Fibroblast of the aortic adventitia (primary cell): ENCODE results near the gene COL4A2. TPM values are rescaled to one million over a fixed set of nuclear protein-coding genes. Genes with fewer than 3 reads are reported as not detected.

ENCODE experiments used
- DNase-seq: peaks from one replicate; pipeline ENCODE4 v3.0.0-alpha.2; 2010; ENCODE audit warnings: low read depth
- H3K4me3 ChIP-seq: 2 replicates; pipeline ENCODE4 v1.5.1; 2011; ENCODE audit warnings: low read depth, mild to moderate bottlenecking, control low read depth, low read length, moderate library complexity
- total RNA-seq: library from RNA; depleted of rRNA; stranded (reverse); fragments of >200 nt; gene quantifications from 2 replicates; pipeline ENCODE4 v1.2.3, GENCODE V29; 2012; ENCODE audit warnings: low replicate concordance
- TF ChIP-seq, protein P1 (sequence below): IDR thresholded peaks from 2 replicates; pipeline ENCODE4 v1.5.1; 2011; ENCODE audit warnings: mild to moderate bottlenecking, low read length, control low read depth, inconsistent platforms; ENCODE audit not compliant: insufficient read depth

The COL4A2 gene
- total RNA-seq, 1 donor = 53.3 TPM

DNA sequence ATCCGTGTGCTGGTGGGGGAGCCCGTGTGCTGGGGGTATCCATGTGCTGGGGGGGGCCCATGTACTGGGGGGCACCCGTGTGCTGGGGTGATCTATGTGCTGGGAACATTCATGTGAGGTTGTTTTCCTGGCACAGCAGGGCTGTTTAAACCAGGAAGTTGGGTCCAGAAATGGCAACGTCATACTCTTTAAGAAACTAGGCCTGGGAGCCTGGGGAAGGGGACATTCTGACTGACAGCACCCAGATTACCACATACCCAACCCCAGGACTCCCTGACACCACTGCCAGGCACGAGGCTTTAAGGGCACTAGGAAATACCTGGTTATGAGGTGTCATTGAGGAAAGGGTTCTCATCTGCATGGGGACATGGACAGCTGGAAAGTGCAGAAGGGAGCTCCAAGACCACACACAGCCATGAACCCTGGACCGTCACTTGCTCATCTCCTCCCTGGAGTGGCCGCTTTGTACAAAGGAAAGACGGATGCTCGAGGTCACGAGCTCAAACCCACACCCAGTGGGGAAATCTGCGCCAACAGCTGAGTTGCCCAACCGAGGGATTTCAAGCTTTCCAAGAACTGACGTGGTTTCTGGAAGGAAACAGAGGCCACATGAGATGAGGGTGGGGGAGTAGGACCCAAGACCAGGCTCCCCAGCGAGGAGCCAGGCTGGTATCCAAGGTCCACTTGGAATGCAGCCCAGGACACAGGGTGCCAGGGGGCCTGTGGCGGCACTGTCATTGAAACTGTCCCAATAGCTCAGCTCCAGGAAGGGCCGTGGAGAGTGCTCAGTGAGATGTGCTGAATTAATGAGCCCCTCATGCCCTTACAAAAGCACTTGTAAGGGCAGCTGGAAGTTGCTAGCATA, 213.6 kb downstream of the COL4A2 start:
- peak; percentile 93 for DNase-seq
- TF ChIP-seq, protein P1, sequence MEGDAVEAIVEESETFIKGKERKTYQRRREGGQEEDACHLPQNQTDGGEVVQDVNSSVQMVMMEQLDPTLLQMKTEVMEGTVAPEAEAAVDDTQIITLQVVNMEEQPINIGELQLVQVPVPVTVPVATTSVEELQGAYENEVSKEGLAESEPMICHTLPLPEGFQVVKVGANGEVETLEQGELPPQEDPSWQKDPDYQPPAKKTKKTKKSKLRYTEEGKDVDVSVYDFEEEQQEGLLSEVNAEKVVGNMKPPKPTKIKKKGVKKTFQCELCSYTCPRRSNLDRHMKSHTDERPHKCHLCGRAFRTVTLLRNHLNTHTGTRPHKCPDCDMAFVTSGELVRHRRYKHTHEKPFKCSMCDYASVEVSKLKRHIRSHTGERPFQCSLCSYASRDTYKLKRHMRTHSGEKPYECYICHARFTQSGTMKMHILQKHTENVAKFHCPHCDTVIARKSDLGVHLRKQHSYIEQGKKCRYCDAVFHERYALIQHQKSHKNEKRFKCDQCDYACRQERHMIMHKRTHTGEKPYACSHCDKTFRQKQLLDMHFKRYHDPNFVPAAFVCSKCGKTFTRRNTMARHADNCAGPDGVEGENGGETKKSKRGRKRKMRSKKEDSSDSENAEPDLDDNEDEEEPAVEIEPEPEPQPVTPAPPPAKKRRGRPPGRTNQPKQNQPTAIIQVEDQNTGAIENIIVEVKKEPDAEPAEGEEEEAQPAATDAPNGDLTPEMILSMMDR = no peak
- H3K4me3 ChIP-seq = no peak overlapping the region

- DNase-seq = peak; percentile 12
- TF ChIP-seq, protein P1 = no peak
Observed at GRCh38 chr13:110521296-110521680, 214.2 kb downstream of the COL4A2 start.

GRCh38 chr13:110521946-110522345, 214.9 kb downstream of the COL4A2 start:
- H3K4me3 ChIP-seq = no peak overlapping the region
- TF ChIP-seq, protein P1 = no peak
- DNase-seq = no peak

More at GRCh38 chr13:110521296-110521680, 214.2 kb downstream of the COL4A2 start:
- no peak overlapping the region for H3K4me3 ChIP-seq

DNA sequence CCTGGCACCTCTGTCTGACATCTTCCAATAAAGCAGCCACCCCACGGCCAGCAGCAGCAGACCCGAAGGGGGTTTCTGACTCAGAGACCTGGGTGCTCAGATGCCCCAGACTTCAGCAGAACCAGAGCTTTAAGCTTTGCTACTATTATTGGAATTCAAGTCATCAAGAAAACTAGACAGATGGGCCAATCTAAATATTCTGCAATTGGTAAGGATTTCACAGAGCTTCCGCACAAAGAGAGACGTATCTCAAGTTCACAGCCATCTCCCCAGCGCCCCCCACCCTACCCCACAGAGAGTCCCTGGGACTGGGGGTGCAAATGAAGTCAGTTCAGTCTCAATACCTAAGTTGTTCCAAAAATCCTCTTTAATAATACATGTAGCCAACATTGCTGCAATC, 215.6 kb downstream of the COL4A2 start:
- no peak for DNase-seq
- TF ChIP-seq, protein P1 = no peak
- H3K4me3 ChIP-seq = no peak overlapping the region

DNA sequence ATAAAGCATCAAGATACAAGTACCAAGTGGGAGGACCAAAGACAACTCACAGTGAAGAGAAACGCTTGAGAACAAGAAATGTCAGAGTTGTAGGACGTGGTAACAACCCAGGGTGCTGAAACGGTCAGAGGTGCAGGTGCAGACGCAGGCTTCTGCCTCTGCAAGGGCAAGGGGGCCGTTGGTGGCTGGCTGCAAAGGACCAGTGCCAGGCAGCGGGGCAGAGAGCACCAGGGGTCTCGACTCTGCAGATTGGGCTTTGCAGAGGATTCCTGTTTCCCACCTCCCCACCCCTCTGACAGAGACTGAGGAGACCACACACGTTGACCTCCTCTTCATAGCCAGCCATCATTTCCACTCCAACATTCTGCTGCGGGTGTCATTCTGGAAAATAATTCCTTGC, 216.1 kb downstream of the COL4A2 start:
- no peak overlapping the region for H3K4me3 ChIP-seq
- TF ChIP-seq, protein P1 = no peak
- DNase-seq = no peak

- TF ChIP-seq, protein P1 = no peak
- DNase-seq = no peak
- H3K4me3 ChIP-seq = no peak overlapping the region
Observed at GRCh38 chr13:110523838-110524540, 216.9 kb downstream of the COL4A2 start.
